Keratinocyte (primary cell): ENCODE measurements around the gene TTLL4.

ENCODE experiments used
- EZH2 ChIP-seq: IDR thresholded peaks from one replicate; pipeline ENCODE4 v1.6.1; 2012; ENCODE audit warnings: inconsistent platforms, mild to moderate bottlenecking, low read length, moderate library complexity
- TF ChIP-seq, protein P1 (sequence below), 3 experiments: IDR thresholded peaks in 1 of 3; conservative IDR thresholded peaks in 1 of 3; optimal IDR thresholded peaks in 1 of 3; 2 replicates in 2 of 3; 3 replicates in 1 of 3; pipeline versions ENCODE3 to v1.5.1; 2011; ENCODE audit warnings: low read length in 3 of 3, mild to moderate bottlenecking in 3 of 3, moderate library complexity in 2 of 3, control low read depth in 1 of 3, inconsistent platforms in 1 of 3; ENCODE audit not compliant: insufficient read depth in 2 of 3; ENCODE audit errors: extremely low read depth in 1 of 3

DNA sequence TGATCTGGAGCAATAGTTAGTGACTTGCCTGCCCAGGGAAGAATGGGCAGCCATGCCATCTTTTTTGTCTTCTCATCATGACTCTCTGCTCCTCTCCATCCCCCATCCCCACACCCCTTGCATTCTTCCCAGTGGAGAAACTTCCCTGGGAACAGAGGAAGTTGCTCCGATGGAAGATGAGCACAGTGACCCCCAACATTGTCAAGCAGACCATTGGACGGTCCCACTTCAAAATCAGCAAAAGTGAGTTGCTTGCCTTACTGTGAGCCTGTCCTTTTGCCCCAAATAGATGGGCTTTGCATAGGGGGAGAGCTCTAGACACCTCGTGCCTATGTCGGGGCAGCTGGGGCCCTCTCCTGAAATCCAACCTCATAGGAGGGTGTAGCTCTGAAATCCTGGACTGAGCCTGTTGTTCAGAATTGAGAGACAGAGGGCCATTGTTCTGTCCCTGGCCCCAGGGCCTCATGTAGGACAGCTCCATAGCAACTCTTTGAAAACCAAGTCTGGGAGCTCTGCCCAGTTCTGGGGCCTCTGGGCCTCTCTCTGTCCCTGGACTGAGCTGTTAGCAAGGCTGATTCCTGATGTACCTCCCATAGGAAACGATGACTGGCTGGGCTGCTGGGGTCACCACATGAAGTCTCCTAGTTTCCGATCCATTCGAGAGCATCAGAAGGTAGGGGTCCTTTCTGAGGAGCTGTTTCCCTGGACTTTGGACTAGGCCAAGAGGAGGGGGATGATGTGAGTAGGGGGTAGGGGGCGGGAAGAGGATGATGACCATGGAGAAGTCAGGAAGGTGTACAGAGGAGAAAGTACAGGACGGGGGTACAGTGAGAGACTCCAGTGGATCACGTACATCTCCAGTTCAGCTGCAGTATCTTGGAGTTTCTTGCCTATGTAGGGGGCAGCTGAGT is 35.2 kb downstream of the TTLL4 start:
- no peak for TF ChIP-seq EZH2
- TF ChIP-seq, protein P1, sequence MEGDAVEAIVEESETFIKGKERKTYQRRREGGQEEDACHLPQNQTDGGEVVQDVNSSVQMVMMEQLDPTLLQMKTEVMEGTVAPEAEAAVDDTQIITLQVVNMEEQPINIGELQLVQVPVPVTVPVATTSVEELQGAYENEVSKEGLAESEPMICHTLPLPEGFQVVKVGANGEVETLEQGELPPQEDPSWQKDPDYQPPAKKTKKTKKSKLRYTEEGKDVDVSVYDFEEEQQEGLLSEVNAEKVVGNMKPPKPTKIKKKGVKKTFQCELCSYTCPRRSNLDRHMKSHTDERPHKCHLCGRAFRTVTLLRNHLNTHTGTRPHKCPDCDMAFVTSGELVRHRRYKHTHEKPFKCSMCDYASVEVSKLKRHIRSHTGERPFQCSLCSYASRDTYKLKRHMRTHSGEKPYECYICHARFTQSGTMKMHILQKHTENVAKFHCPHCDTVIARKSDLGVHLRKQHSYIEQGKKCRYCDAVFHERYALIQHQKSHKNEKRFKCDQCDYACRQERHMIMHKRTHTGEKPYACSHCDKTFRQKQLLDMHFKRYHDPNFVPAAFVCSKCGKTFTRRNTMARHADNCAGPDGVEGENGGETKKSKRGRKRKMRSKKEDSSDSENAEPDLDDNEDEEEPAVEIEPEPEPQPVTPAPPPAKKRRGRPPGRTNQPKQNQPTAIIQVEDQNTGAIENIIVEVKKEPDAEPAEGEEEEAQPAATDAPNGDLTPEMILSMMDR (optimal IDR thresholded peaks at IDR 0.05 in 1 of 3, IDR thresholded peaks at IDR 0.05 in 1 of 3, conservative IDR thresholded peaks at IDR 0.05 in 1 of 3; ENCODE audit: extremely low read depth in 1 of 3, insufficient read depth in 2 of 3, low read length in 3 of 3) = no peak
